GM18526 (cell line): ENCODE data around the gene INPPL1.

Source experiments
- POLR2A ChIP-seq: IDR thresholded peaks from 3 replicates; pipeline ENCODE4 v1.6.1; 2011; ENCODE audit not compliant: insufficient read length; ENCODE audit errors: extremely low read depth

Gene INPPL1

DNA sequence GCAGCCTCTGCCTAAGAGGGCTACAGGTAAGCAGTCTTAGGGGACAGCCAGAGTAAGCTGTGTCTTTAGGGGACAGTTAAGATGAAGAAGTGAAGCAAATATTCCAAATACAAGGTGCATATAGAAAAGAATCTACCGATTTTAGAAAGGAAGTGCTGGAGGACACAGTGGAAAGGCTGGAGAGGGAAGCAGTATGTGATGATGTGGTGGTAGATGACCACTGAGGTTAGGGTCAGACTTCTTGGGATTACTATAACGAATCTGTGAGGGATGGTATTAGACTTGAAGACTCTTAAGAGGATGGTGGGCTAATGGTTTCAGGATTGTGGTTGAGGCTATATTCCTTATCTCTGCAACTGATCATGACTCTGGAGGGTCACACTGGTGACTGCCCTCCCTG is 59.4 kb downstream of the INPPL1 start:
- no peak for TF ChIP-seq POLR2A

DNA sequence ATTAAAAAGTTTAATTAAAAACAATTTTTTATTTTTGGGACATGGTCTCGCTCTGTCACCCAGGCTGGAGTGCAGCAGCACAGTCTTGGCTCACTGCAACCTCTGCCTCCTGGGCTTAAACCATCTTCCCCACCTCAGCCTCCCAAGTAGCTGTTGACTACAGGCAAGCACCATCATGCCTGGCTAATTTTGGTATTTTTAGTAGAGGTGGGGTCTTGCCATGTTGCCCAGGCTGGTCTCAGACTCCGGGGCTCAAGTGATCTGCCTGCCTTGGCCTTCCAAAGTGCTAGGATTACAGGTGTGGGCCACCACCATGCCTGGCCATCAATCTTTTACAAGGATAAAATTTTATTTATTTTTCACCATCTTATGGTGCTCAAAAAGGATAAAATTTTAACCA is 62.7 kb downstream of the INPPL1 start:
- TF ChIP-seq POLR2A, result no peak
